HG03571 (cell line): Measurements from ENCODE around the gene MARK2.

Source experiments
- ATAC-seq: cut with Tn5 transposase; IDR thresholded peaks from one replicate; pipeline ENCODE4 v1.9.1; 2021; ENCODE audit not compliant: unreplicated experiment

The MARK2 gene

GRCh38 chr11:63907808-63908530 is 69.1 kb downstream of the MARK2 start:
- ATAC-seq = no peak

GRCh38 chr11:63908631-63909401 is 69.9 kb downstream of the MARK2 start:
- no peak for ATAC-seq

GRCh38 chr11:63909591-63910506 is 70.9 kb downstream of the MARK2 start:
- ATAC-seq = no peak

- no peak for ATAC-seq
Measured at GRCh38 chr11:63910675-63911074, 71.8 kb downstream of the MARK2 start.

GRCh38 chr11:63911440-63911839 is 72.5 kb downstream of the MARK2 start:
- no peak for ATAC-seq

GRCh38 chr11:63911876-63912275 is 73.0 kb downstream of the MARK2 start:
- ATAC-seq = no peak

GRCh38 chr11:63912678-63913077 is 73.8 kb downstream of the MARK2 start:
- no peak for ATAC-seq

GRCh38 chr11:63913866-63914830 is 75.2 kb downstream of the MARK2 start:
- ATAC-seq = no peak

- ATAC-seq = no peak
Measured at GRCh38 chr11:63914896-63915691, 76.2 kb downstream of the MARK2 start.

- ATAC-seq = no peak
Measured at GRCh38 chr11:63915961-63916836, 77.3 kb downstream of the MARK2 start.

- no peak for ATAC-seq
Measured at GRCh38 chr11:63916837-63917691, 78.2 kb downstream of the MARK2 start, which contains the start of gene RCOR2. RCOR2 (minus strand) TSS chr11:63917164; CDS start chr11:63916456, 708 bp downstream.

- ATAC-seq = no peak
Measured at GRCh38 chr11:63917692-63918506, 79.0 kb downstream of the MARK2 start.

GRCh38 chr11:63918507-63919191 is 79.7 kb downstream of the MARK2 start:
- ATAC-seq = no peak

- ATAC-seq = no peak
Measured at GRCh38 chr11:63919267-63920125, 80.6 kb downstream of the MARK2 start.
